ENCODE data around the gene BRSK1. TPM values are rescaled to one million over a fixed set of nuclear protein-coding genes. Genes with fewer than 3 reads are reported as not detected.

BRSK1 gene
- total RNA-seq, 2 experiments from 2014 or later = 7.3 to 7.5 TPM

DNA sequence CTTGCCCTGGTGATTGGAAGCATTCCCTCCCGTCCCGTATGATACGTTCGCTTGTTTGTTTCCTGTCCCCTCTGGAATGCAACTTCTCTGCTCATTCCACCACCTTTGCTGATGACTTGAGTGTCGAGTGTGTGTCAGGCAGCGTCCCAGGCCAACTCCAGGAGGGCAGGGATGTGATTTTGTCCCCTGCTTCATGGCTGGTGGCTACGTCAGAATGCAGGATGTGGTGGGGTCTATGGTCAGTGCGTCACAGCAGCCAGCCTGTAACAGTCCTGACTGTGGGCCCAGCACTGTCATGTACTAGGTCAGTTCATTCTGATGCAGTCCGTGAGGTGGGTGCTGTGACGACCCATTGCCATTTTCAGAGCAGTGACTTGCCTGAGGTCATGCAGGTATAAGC lies 16.2 kb downstream of the BRSK1 start:
- peaks cover 6% of the 10 kb centered on the region for H3K36me3 Mint-ChIP-seq (ENCODE audit: low read depth)
- ATAC-seq (no peak), DNase-seq (no peak)
- CTCF ChIA-PET = interaction anchor here (3.8 kb wide), 1 partner anchor 8 kb away, joined by 67 read pairs; no protein-coding TSS in a partner anchor
- POLR2A ChIA-PET = no interaction called here
- H3K4me3 Mint-ChIP-seq = no peak overlapping the region
- H3K27ac Mint-ChIP-seq = no peak overlapping the region
- H3K27me3 Mint-ChIP-seq (ENCODE audit: low read depth) = peaks cover 3% of the 10 kb centered on the region
- H3K9me3 Mint-ChIP-seq (ENCODE audit: insufficient read depth) = no peaks in the 10 kb centered on the region
- peaks cover 10% of the 10 kb centered on the region for H3K4me1 Mint-ChIP-seq (ENCODE audit: low read depth)

- Mint-ChIP-seq H3K27ac (peak overlapping the region; percentile 89), H3K4me3 (peak overlapping the region; percentile 80), H3K4me1 (ENCODE audit: low read depth) (peaks cover 15% of the 10 kb centered on the region), H3K27me3 (ENCODE audit: low read depth) (peaks cover 3% of the 10 kb centered on the region), H3K9me3 (ENCODE audit: insufficient read depth) (no peaks in the 10 kb centered on the region), H3K36me3 (ENCODE audit: low read depth) (peaks cover 12% of the 10 kb centered on the region)
- DNase-seq (no peak), ATAC-seq (no peak)
- POLR2A ChIA-PET = interaction anchor here (0.7 to 2.6 kb wide), 6 partner anchors 12 to 83 kb away, joined by 3 to 12 read pairs (median 4); partner anchors contain the start of genes HSPBP1, KMT5C, PPP6R1 and TMEM238
- CTCF ChIA-PET = interaction anchor here (0.6 to 3.8 kb wide), 30 partner anchors 9 to 325 kb away, joined by 3 to 67 read pairs (median 4); partner anchors contain the start of genes BRSK1, HSPBP1, KMT5C and TMEM238
Observed at GRCh38 chr19:55300886-55301458, 17.2 kb downstream of the BRSK1 start.

GRCh38 chr19:55301459-55302317 lies 17.9 kb downstream of the BRSK1 start:
- POLR2A ChIA-PET = interaction anchor here (0.7 to 2.6 kb wide), 10 partner anchors 13 to 83 kb away, joined by 3 to 12 read pairs (median 4); partner anchors contain the start of genes HSPBP1, KMT5C, PPP6R1 and TMEM238
- H3K27ac Mint-ChIP-seq = peak overlapping the region; percentile 89
- peak overlapping the region; percentile 80 for H3K4me3 Mint-ChIP-seq
- DNase-seq (peak; percentile 97), ATAC-seq (peak; percentile 94)
- peaks cover 18% of the 10 kb centered on the region for H3K4me1 Mint-ChIP-seq (ENCODE audit: low read depth)
- CTCF ChIA-PET = interaction anchor here (0.6 to 3.8 kb wide), 30 partner anchors 10 to 324 kb away, joined by 3 to 67 read pairs (median 4); partner anchors contain the start of genes BRSK1, HSPBP1, KMT5C and TMEM238
- H3K36me3 Mint-ChIP-seq (ENCODE audit: low read depth) = peaks cover 12% of the 10 kb centered on the region
- peaks cover 3% of the 10 kb centered on the region for H3K27me3 Mint-ChIP-seq (ENCODE audit: low read depth)
- no peaks in the 10 kb centered on the region for H3K9me3 Mint-ChIP-seq (ENCODE audit: insufficient read depth)

DNA sequence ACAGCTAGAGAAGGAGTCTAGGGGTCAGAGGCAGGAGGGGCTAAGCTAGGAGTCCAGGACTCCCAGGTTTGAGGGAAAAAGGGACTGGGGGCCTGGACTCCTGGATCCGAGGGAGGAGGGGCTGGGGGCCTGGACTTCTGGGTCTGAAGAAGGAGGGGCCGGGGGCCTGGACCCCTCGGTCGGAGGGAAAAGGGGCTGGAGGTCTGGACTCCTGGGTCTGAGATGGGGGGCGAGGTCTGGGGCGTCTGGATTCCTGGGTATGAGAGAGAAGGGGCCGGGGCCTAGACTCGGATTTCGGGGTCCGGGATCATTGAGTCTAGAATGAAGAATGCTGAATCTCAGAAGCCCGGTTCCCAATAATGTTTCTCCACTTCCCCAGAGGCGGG lies 18.5 kb downstream of the BRSK1 start:
- ChIA-PET POLR2A (interaction anchor here (0.8 to 2.6 kb wide), 8 partner anchors 22 to 82 kb away, joined by 3 to 12 read pairs (median 4); partner anchors contain the start of genes HSPBP1, KMT5C, PPP6R1 and TMEM238), CTCF (interaction anchor here (1.0 to 3.8 kb wide), 14 partner anchors 10 to 324 kb away, joined by 3 to 67 read pairs (median 9); partner anchors contain the start of genes BRSK1, HSPBP1, KMT5C and TMEM238)
- Mint-ChIP-seq H3K36me3 (ENCODE audit: low read depth) (peaks cover 12% of the 10 kb centered on the region), H3K9me3 (ENCODE audit: insufficient read depth) (no peaks in the 10 kb centered on the region), H3K27me3 (ENCODE audit: low read depth) (peaks cover 3% of the 10 kb centered on the region), H3K4me1 (ENCODE audit: low read depth) (peaks cover 18% of the 10 kb centered on the region), H3K27ac (peak overlapping the region; percentile 89), H3K4me3 (peak overlapping the region; percentile 80)
- ATAC-seq (no peak), DNase-seq (no peak)

DNA sequence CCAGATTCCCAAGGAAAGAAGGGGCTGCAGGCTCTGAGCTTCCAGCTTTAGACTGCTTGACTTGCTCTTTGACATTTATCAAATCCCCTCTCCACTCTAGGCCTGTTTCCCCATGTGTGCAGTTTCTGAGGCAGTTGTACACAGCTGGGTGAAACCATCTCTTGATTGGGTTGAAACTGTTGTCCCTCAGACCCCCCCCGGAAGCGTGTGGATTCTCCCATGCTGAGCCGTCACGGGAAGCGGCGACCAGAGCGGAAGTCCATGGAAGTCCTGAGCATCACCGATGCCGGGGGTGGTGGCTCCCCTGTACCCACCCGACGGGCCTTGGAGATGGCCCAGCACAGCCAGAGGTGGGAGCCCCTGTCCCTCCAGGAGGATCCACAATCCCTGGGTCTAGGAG lies 19.7 kb downstream of the BRSK1 start:
- ATAC-seq (no peak), DNase-seq (no peak)
- H3K36me3 Mint-ChIP-seq (ENCODE audit: low read depth) = peaks cover 12% of the 10 kb centered on the region
- peaks cover 18% of the 10 kb centered on the region for H3K4me1 Mint-ChIP-seq (ENCODE audit: low read depth)
- no peak overlapping the region for H3K27ac Mint-ChIP-seq
- ChIA-PET POLR2A (interaction anchor here (0.7 to 1.8 kb wide), 4 partner anchors 44 to 99 kb away, joined by 3 to 5 read pairs (median 4); partner anchors contain the start of genes PPP6R1 and TMEM238), CTCF (interaction anchor here (2.9 to 3.8 kb wide), 5 partner anchors 11 to 49 kb away, joined by 24 to 67 read pairs (median 34); partner anchors contain the start of genes BRSK1, HSPBP1 and KMT5C)
- H3K27me3 Mint-ChIP-seq (ENCODE audit: low read depth) = peaks cover 3% of the 10 kb centered on the region
- H3K9me3 Mint-ChIP-seq (ENCODE audit: insufficient read depth) = no peaks in the 10 kb centered on the region
- H3K4me3 Mint-ChIP-seq = no peak overlapping the region

GRCh38 chr19:55304279-55304978 lies 20.6 kb downstream of the BRSK1 start:
- peaks cover 3% of the 10 kb centered on the region for H3K27me3 Mint-ChIP-seq (ENCODE audit: low read depth)
- POLR2A ChIA-PET = interaction anchor here (0.7 kb wide), 1 partner anchor 35 kb away, joined by 3 read pairs; the partner anchor contains the start of gene KMT5C
- H3K4me1 Mint-ChIP-seq (ENCODE audit: low read depth) = peaks cover 18% of the 10 kb centered on the region
- peak overlapping the region; percentile 39 for H3K27ac Mint-ChIP-seq
- peaks cover 12% of the 10 kb centered on the region for H3K36me3 Mint-ChIP-seq (ENCODE audit: low read depth)
- DNase-seq (peak; percentile 51), ATAC-seq (no peak)
- no peaks in the 10 kb centered on the region for H3K9me3 Mint-ChIP-seq (ENCODE audit: insufficient read depth)
- H3K4me3 Mint-ChIP-seq = no peak overlapping the region
- CTCF ChIA-PET = interaction anchor here (3.7 kb wide), 1 partner anchor 34 kb away, joined by 46 read pairs; the partner anchor contains the start of gene KMT5C

DNA sequence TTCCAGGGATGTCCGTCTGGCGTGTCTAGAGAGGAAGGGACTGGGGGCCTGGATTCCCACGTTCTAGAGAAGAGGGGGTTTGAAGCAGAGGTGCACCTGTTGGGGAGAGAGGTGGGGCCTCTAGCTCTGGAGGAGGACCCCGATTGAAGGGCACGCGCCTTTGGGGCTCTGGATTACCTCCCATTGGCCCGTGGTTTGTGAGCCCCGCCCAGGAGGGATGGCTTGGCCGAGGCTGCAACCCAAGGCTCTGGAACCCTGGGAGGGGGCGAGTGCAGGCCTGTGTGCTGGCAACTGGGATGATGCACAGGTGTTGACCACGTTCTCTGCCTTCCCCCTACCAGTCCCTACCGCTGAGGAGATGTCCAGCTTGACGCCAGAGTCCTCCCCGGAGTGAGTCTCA lies 21.2 kb downstream of the BRSK1 start:
- ChIA-PET CTCF (interaction anchor here (1.0 kb wide), 1 partner anchor 79 kb away, joined by 3 read pairs; the partner anchor contains the start of gene TMEM238), POLR2A (interaction anchor here (0.7 kb wide), 1 partner anchor 35 kb away, joined by 3 read pairs; the partner anchor contains the start of gene KMT5C)
- Mint-ChIP-seq H3K9me3 (ENCODE audit: insufficient read depth) (no peaks in the 10 kb centered on the region), H3K4me3 (no peak overlapping the region), H3K27me3 (ENCODE audit: low read depth) (peaks cover under 1% of the 10 kb centered on the region), H3K36me3 (ENCODE audit: low read depth) (peaks cover 12% of the 10 kb centered on the region), H3K27ac (no peak overlapping the region), H3K4me1 (ENCODE audit: low read depth) (peaks cover 18% of the 10 kb centered on the region)
- no peak for DNase-seq
- no peak for ATAC-seq

DNA sequence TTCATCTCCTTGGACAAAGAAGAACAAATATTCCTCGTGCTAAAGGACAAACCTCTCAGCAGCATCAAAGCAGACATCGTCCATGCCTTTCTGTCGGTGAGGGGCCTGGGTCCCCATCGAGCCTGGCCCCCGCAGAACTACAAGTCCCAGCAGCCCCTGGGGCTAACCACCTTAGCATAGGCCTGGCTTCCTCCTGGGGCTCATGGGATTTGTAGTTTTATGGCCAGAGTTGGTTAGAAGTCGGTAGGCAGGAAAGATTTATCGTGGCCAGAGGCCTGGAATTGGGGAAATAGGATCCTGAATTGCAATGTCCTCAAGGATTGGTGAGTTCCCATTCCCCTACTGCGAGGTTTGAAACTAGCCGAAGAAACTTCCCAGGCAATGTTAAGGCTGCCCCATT lies 21.7 kb downstream of the BRSK1 start:
- ChIA-PET POLR2A (interaction anchor here (0.7 kb wide), 1 partner anchor 34 kb away, joined by 3 read pairs; the partner anchor contains the start of gene KMT5C), CTCF (interaction anchor here (1.0 to 1.5 kb wide), 3 partner anchors 13 to 78 kb away, joined by 3 to 6 read pairs (median 4); partner anchors contain the start of genes KMT5C and TMEM238)
- Mint-ChIP-seq H3K27me3 (ENCODE audit: low read depth) (no peaks in the 10 kb centered on the region), H3K9me3 (ENCODE audit: insufficient read depth) (no peaks in the 10 kb centered on the region), H3K4me1 (ENCODE audit: low read depth) (peaks cover 18% of the 10 kb centered on the region), H3K27ac (no peak overlapping the region), H3K4me3 (no peak overlapping the region), H3K36me3 (ENCODE audit: low read depth) (peaks cover 12% of the 10 kb centered on the region)
- ATAC-seq (peak; percentile 35), DNase-seq (peak; percentile 65)

DNA sequence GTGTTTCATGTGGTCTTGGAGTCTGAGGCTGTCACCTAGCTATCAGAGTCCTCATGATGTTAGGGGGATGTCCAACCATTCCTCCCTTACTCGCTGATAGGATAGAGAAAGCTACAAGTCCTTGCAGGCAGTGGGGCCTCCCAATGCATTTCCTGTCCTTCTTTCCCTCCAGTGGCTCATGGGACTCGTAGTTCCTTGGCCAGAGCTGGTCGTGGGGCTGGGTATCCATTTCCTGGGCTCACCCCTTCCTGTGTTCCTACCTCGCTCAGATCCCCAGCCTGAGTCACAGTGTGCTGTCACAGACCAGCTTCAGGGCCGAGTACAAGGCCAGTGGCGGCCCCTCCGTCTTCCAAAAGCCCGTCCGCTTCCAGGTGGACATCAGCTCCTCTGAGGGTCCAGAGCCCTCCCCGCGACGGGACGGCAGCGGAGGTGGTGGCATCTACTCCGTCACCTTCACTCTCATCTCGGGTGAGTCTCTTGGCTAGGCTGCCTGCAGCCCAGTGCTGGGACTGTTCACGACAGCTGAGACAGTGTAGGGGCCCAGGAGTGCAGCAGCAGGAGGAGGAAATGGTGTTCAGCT lies 22.3 kb downstream of the BRSK1 start:
- no peaks in the 10 kb centered on the region for H3K9me3 Mint-ChIP-seq (ENCODE audit: insufficient read depth)
- H3K27me3 Mint-ChIP-seq (ENCODE audit: low read depth) = no peaks in the 10 kb centered on the region
- H3K4me1 Mint-ChIP-seq (ENCODE audit: low read depth) = peaks cover 18% of the 10 kb centered on the region
- ChIA-PET CTCF (interaction anchor here (1.0 to 1.5 kb wide), 3 partner anchors 14 to 78 kb away, joined by 3 to 6 read pairs (median 4); partner anchors contain the start of genes KMT5C and TMEM238), POLR2A (no interaction called here)
- no peak overlapping the region for H3K4me3 Mint-ChIP-seq
- H3K27ac Mint-ChIP-seq = peak overlapping the region; percentile 55
- no peak for DNase-seq
- peaks cover 12% of the 10 kb centered on the region for H3K36me3 Mint-ChIP-seq (ENCODE audit: low read depth)
- ATAC-seq = no peak

DNA sequence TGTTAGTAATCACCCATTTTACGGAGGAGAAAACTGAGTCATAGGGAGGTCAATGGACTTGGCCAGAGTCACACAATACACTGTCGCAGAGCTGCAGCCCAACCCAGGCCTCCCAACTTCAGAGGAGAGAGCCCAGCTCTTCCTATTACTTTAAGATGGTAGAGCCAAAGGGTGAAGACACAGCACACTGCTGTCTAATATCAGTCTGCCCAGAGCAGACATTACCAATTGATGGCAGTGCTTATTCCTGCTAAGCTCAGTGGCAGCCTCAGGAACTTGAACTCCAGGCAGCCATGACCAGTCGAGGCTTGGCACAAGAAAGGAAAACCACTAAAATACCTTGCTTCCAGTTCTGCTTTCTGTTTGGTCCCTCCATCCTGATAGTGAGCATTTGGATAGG lies 22.9 kb downstream of the BRSK1 start:
- peaks cover 12% of the 10 kb centered on the region for H3K4me1 Mint-ChIP-seq (ENCODE audit: low read depth)
- peaks cover 12% of the 10 kb centered on the region for H3K36me3 Mint-ChIP-seq (ENCODE audit: low read depth)
- no peak overlapping the region for H3K27ac Mint-ChIP-seq
- POLR2A ChIA-PET = no interaction called here
- CTCF ChIA-PET = interaction anchor here (1.2 to 1.5 kb wide), 2 partner anchors 14 to 33 kb away, joined by 4 to 6 read pairs; partner anchors contain the start of gene KMT5C
- no peak for ATAC-seq
- no peak for DNase-seq
- no peaks in the 10 kb centered on the region for H3K27me3 Mint-ChIP-seq (ENCODE audit: low read depth)
- H3K4me3 Mint-ChIP-seq = no peak overlapping the region
- H3K9me3 Mint-ChIP-seq (ENCODE audit: insufficient read depth) = no peaks in the 10 kb centered on the region
